SK-N-SH treated with all-trans-retinoic acid at 6 μM for 48 hours (cell line): ENCODE results near the gene SLC15A1.

Source experiments
- ARNTL ChIP-seq: fragments of 450-650 bp; formaldehyde crosslinking; IDR thresholded peaks from 2 replicates; pipeline ENCODE4 v1.5.0; 2020; ENCODE audit warnings: low read depth, mild to moderate bottlenecking, moderate library complexity, borderline replicate concordance
- CREB5 ChIP-seq: fragments of 250-450 bp; sonication (Bioruptor Pico); IDR thresholded peaks from 2 replicates; pipeline ENCODE4 v1.5.1; 2020; ENCODE audit warnings: low read depth, mild to moderate bottlenecking, moderate library complexity
- ESRRG ChIP-seq: fragments of 250-450 bp; sonication (Bioruptor Pico); IDR thresholded peaks from 2 replicates; pipeline ENCODE4 v1.6.1; 2021; ENCODE audit warnings: mild to moderate bottlenecking

GRCh38 chr13:98649861-98650260 is 102.6 kb downstream of the SLC15A1 start:
- TF ChIP-seq CREB5 (no peak), ARNTL (CRISPR knock-in tag) (no peak), ESRRG (no peak)
